K562 (cell line): ENCODE results near the gene LRRC41. TPM values are rescaled to one million over a fixed set of nuclear protein-coding genes. Genes with fewer than 3 reads are reported as not detected.
A peak's percentile ranks its signal among the peaks of the same experiment; 100 is the strongest.

ENCODE experiments used
- ATF2 ChIP-seq: sonication (generic); formaldehyde crosslinking; IDR thresholded peaks from 2 replicates; pipeline ENCODE4 v1.8.1; 2022; ENCODE audit warnings: missing genetic modification reagents
- ESRRA ChIP-seq: fragments of 450-650 bp; IDR thresholded peaks from 2 replicates; pipeline ENCODE4 v1.6.1; 2014; ENCODE audit warnings: low read depth, mild to moderate bottlenecking, moderate library complexity, borderline replicate concordance
- MTA3 ChIP-seq: fragments of 450-650 bp; formaldehyde crosslinking; IDR thresholded peaks from 2 replicates; pipeline ENCODE4 v1.6.1; 2017; ENCODE audit warnings: mild to moderate bottlenecking, borderline replicate concordance
- SRSF7 ChIP-seq: fragments of 200-400 bp; formaldehyde crosslinking; optimal IDR thresholded peaks from 2 replicates; pipeline ENCODE3; 2017; ENCODE audit warnings: mild to moderate bottlenecking, low read depth, low read length
- TAL1 ChIP-seq: fragments of 450-650 bp; IDR thresholded peaks from 2 replicates; pipeline ENCODE4 v1.6.1; 2016; ENCODE audit warnings: mild to moderate bottlenecking
- TSHZ1 ChIP-seq: fragments of 250-450 bp; sonication (Bioruptor Pico); IDR thresholded peaks from 2 replicates; pipeline ENCODE4 v1.4.0; 2020; ENCODE audit warnings: mild to moderate bottlenecking, moderate library complexity
- ZNF518B ChIP-seq: fragments of 250-450 bp; sonication (Bioruptor Pico); IDR thresholded peaks from 2 replicates; pipeline ENCODE4 v1.5.0; 2021; ENCODE audit warnings: mild to moderate bottlenecking, moderate library complexity
- ZNF551 ChIP-seq: fragments of 250-450 bp; sonication (Bioruptor Pico); IDR thresholded peaks from 2 replicates; pipeline ENCODE4 v1.5.0; 2021; ENCODE audit warnings: mild to moderate bottlenecking, moderate library complexity
- polyA plus RNA-seq, 8 experiments: library from polyadenylated mRNA; depleted of rRNA in 4 of 8; stranded (reverse) in 5 of 8; unstranded in 3 of 8; fragments of >200 nt; fragmentation: Nextera tagmentation in 2 of 8; fragmentation: Illumina TruSeq in 1 of 8; extraction: Ambion mirVana in 2 of 8; extraction: Trizol in 1 of 8; gene quantifications; 2 replicates each; pipeline versions ENCODE4 v1.2.1 to v1.2.3, GENCODE V29; 2011 to 2014; ENCODE audit warnings: inconsistent platforms in 1 of 8, missing spikeins in 1 of 8
- total RNA-seq, 7 experiments: library from RNA; depleted of rRNA in 6 of 7; stranded (reverse); fragments of >200 nt in 6 of 7; fragmentation: Illumina TruSeq in 2 of 7; extraction: Trizol in 2 of 7; gene quantifications; 2 replicates each; pipeline versions ENCODE4 v1.2.1 to v1.2.3, GENCODE V29; 2011 to 2021; ENCODE audit warnings: low replicate concordance in 1 of 7

LRRC41 gene
- total and polyA plus RNA-seq, 9 of the 15 experiments (the other 6 are each of a cell fraction or from before 2014, with no cell fraction given) = 10.5 to 64.7 (median 44.2) TPM

GRCh38 chr1:46340404-46341221, 37.2 kb upstream of the LRRC41 start, which contains the start of gene NSUN4 (continued):
- TF ChIP-seq ZNF518B = no peak
- no peak for TF ChIP-seq SRSF7
- TF ChIP-seq TSHZ1 (CRISPR knock-in tag) = no peak
- peak; percentile 89 for TF ChIP-seq ESRRA
- no peak for TF ChIP-seq ZNF551 (CRISPR knock-in tag)
- peak; percentile 99 for TF ChIP-seq MTA3
- TF ChIP-seq ATF2 = no peak
- no peak for TF ChIP-seq TAL1
